Activated T-cell treated with anti-CD3 and anti-CD28 coated beads, Interleukin-2, amount 50 U/mL, for 72 hours (primary cell): ENCODE measurements around the gene NDP. TPM values are rescaled to one million over a fixed set of nuclear protein-coding genes. Genes with fewer than 3 reads are reported as not detected.
A peak's percentile ranks its signal among the peaks of the same experiment; 100 is the strongest.

Experiments
- ATAC-seq, 2 donors: fragments of 150-1000 bp; cut with Tn5 transposase; replicated peaks in 1 of 2; 2 replicates each; pipeline ENCODE4 v1.10.0; 2021; ENCODE audit warnings: moderate library complexity in 2 of 2, mild to moderate bottlenecking in 1 of 2
- DNase-seq, 2 donors: peaks; one replicate each; pipeline ENCODE4 v3.0.0; 2021 to 2022; ENCODE audit warnings: mixed read lengths in 1 of 2
- H3K27ac Mint-ChIP-seq: one replicate; pipeline ENCODE4 v1.8.0; 2022; ENCODE audit warnings: mild to moderate bottlenecking, moderate library complexity, mixed read lengths
- H3K27me3 Mint-ChIP-seq: one replicate; pipeline ENCODE4 v1.8.0; 2022; ENCODE audit warnings: low read depth, mixed read lengths
- H3K36me3 Mint-ChIP-seq, 2 donors: one replicate each; pipeline ENCODE4 v1.8.0; 2022; ENCODE audit warnings: mixed read lengths in 2 of 2, mild to moderate bottlenecking in 1 of 2; ENCODE audit not compliant: insufficient read depth in 2 of 2
- H3K4me1 Mint-ChIP-seq: one replicate; pipeline ENCODE4 v1.8.0; 2022; ENCODE audit warnings: low read depth, mixed read lengths
- H3K4me3 Mint-ChIP-seq, 2 donors: one replicate each; pipeline ENCODE4 v1.8.0; 2022; ENCODE audit warnings: mild to moderate bottlenecking in 2 of 2, mixed read lengths in 2 of 2, moderate library complexity in 2 of 2
- H3K9me3 Mint-ChIP-seq, 2 donors: one replicate each; pipeline ENCODE4 v1.8.0; 2022; ENCODE audit warnings: mixed read lengths in 2 of 2
- total RNA-seq, 2 donors: library from RNA; stranded (reverse); gene quantifications; one replicate each; pipeline ENCODE4 v1.2.3, GENCODE V29; 2022

Gene NDP
- total RNA-seq, 2 donors from 2014 or later: not detected

GRCh38 chrX:43996491-43996890 is 23.3 kb upstream of the NDP start:
- Mint-ChIP-seq H3K4me1 (no peaks in the 10 kb centered on the region), H3K4me3 (no peak overlapping the region), H3K9me3 (no peaks in the 10 kb centered on the region), H3K36me3 (no peaks in the 10 kb centered on the region), H3K27ac (no peak overlapping the region), H3K27me3 (peaks cover 20% of the 10 kb centered on the region)
- DNase-seq (no peak), ATAC-seq (no peak)

- Mint-ChIP-seq H3K27ac (no peak overlapping the region), H3K4me3 (no peak overlapping the region), H3K27me3 (peaks cover 16% of the 10 kb centered on the region), H3K9me3 (no peaks in the 10 kb centered on the region), H3K36me3 (no peaks in the 10 kb centered on the region), H3K4me1 (no peaks in the 10 kb centered on the region)
- DNase-seq (no peak), ATAC-seq (no peak)
Measured at GRCh38 chrX:43986083-43986482, 12.9 kb upstream of the NDP start.

- no peaks in the 10 kb centered on the region for H3K9me3 Mint-ChIP-seq
- no peaks in the 10 kb centered on the region for H3K4me1 Mint-ChIP-seq
- ATAC-seq (no peak), DNase-seq (no peak)
- no peak overlapping the region for H3K27ac Mint-ChIP-seq
- H3K4me3 Mint-ChIP-seq: no peak overlapping the region
- no peaks in the 10 kb centered on the region for H3K36me3 Mint-ChIP-seq
- H3K27me3 Mint-ChIP-seq: peaks cover 10% of the 10 kb centered on the region
Measured at GRCh38 chrX:43985511-43985910, 12.3 kb upstream of the NDP start.

GRCh38 chrX:43978226-43978625 is 5.0 kb upstream of the NDP start:
- Mint-ChIP-seq H3K36me3 (no peaks in the 10 kb centered on the region), H3K4me1 (peaks cover 3% of the 10 kb centered on the region), H3K4me3 (no peak overlapping the region), H3K27ac (no peak overlapping the region), H3K9me3 (peaks cover 0 to 2% of the 10 kb centered on the region in 2 donors), H3K27me3 (peaks cover 44% of the 10 kb centered on the region)
- ATAC-seq: no peak
- DNase-seq: no peak

- Mint-ChIP-seq H3K27me3 (peaks cover 58% of the 10 kb centered on the region), H3K4me3 (no peak overlapping the region), H3K9me3 (peaks cover 0 to 2% of the 10 kb centered on the region in 2 donors), H3K27ac (no peak overlapping the region), H3K36me3 (no peaks in the 10 kb centered on the region), H3K4me1 (peaks cover 12% of the 10 kb centered on the region)
- ATAC-seq: no peak
- no peak for DNase-seq
Measured at GRCh38 chrX:43976205-43976604, 3.0 kb upstream of the NDP start.

GRCh38 chrX:43975796-43976195 is 2.6 kb upstream of the NDP start:
- peaks cover 12% of the 10 kb centered on the region for H3K4me1 Mint-ChIP-seq
- no peak overlapping the region for H3K27ac Mint-ChIP-seq
- H3K4me3 Mint-ChIP-seq: no peak overlapping the region
- DNase-seq (no peak), ATAC-seq (no peak)
- H3K27me3 Mint-ChIP-seq: peaks cover 58% of the 10 kb centered on the region
- H3K9me3 Mint-ChIP-seq: peaks cover 0 to 2% of the 10 kb centered on the region in 2 donors
- no peaks in the 10 kb centered on the region for H3K36me3 Mint-ChIP-seq

- Mint-ChIP-seq H3K4me1 (peaks cover 12% of the 10 kb centered on the region), H3K27me3 (peaks cover 58% of the 10 kb centered on the region), H3K4me3 (no peak overlapping the region), H3K27ac (no peak overlapping the region), H3K36me3 (no peaks in the 10 kb centered on the region), H3K9me3 (peaks cover 0 to 2% of the 10 kb centered on the region in 2 donors)
- ATAC-seq (no peak), DNase-seq (no peak)
Measured at GRCh38 chrX:43974741-43975465, 1.7 kb upstream of the NDP start.

GRCh38 chrX:43974100-43974475 is 898 bp upstream of the NDP start:
- DNase-seq: no peak
- H3K36me3 Mint-ChIP-seq: no peaks in the 10 kb centered on the region
- no peak for ATAC-seq
- peaks cover 58% of the 10 kb centered on the region for H3K27me3 Mint-ChIP-seq
- H3K9me3 Mint-ChIP-seq: peaks cover 0 to 2% of the 10 kb centered on the region in 2 donors
- no peak overlapping the region for H3K27ac Mint-ChIP-seq
- H3K4me3 Mint-ChIP-seq: peak overlapping the region; percentile 74 to 82
- H3K4me1 Mint-ChIP-seq: peaks cover 12% of the 10 kb centered on the region

GRCh38 chrX:43971966-43972961 is 926 bp downstream of the NDP start:
- H3K9me3 Mint-ChIP-seq: no peaks in the 10 kb centered on the region

GRCh38 chrX:43970528-43970927 is 2.7 kb downstream of the NDP start:
- ATAC-seq: peak in 1 of 2 donors; percentile 33
- no peaks in the 10 kb centered on the region for H3K36me3 Mint-ChIP-seq

More at GRCh38 chrX:43971966-43972961, 926 bp downstream of the NDP start:
- DNase-seq (no peak), ATAC-seq (no peak)
- H3K4me1 Mint-ChIP-seq: peaks cover 12% of the 10 kb centered on the region
- H3K36me3 Mint-ChIP-seq: no peaks in the 10 kb centered on the region
- H3K4me3 Mint-ChIP-seq: peak overlapping the region in 1 of 2 donors; percentile 82
- H3K27me3 Mint-ChIP-seq: peaks cover 65% of the 10 kb centered on the region
- H3K27ac Mint-ChIP-seq: no peak overlapping the region

GRCh38 chrX:43969504-43970501 is 3.4 kb downstream of the NDP start:
- DNase-seq (no peak), ATAC-seq (no peak)
- H3K27me3 Mint-ChIP-seq: peaks cover 52% of the 10 kb centered on the region
- no peak overlapping the region for H3K27ac Mint-ChIP-seq
- H3K9me3 Mint-ChIP-seq: no peaks in the 10 kb centered on the region
- H3K36me3 Mint-ChIP-seq: no peaks in the 10 kb centered on the region
- H3K4me3 Mint-ChIP-seq: no peak overlapping the region
- peaks cover 12% of the 10 kb centered on the region for H3K4me1 Mint-ChIP-seq

More at GRCh38 chrX:43970528-43970927, 2.7 kb downstream of the NDP start:
- DNase-seq: no peak
- Mint-ChIP-seq H3K27ac (no peak overlapping the region), H3K4me3 (no peak overlapping the region), H3K27me3 (peaks cover 59% of the 10 kb centered on the region), H3K9me3 (no peaks in the 10 kb centered on the region), H3K4me1 (peaks cover 12% of the 10 kb centered on the region)

GRCh38 chrX:43968359-43968781 is 4.8 kb downstream of the NDP start:
- ATAC-seq (no peak), DNase-seq (no peak)
- Mint-ChIP-seq H3K9me3 (no peaks in the 10 kb centered on the region), H3K27me3 (peaks cover 39% of the 10 kb centered on the region), H3K27ac (no peak overlapping the region), H3K4me1 (peaks cover 11% of the 10 kb centered on the region), H3K36me3 (no peaks in the 10 kb centered on the region), H3K4me3 (no peak overlapping the region)
